WTC11 (cell line): Measurements from ENCODE around the gene ASTN2. TPM values are rescaled to one million over a fixed set of nuclear protein-coding genes. Genes with fewer than 3 reads are reported as not detected.

ENCODE experiments used
- ATAC-seq: fragments of 200-7000 bp; cut with Tn5 transposase; 2 replicates; pipeline ENCODE4 v1.10.0; 2021; ENCODE audit warnings: mild to moderate bottlenecking, moderate library complexity
- CTCF ChIA-PET: fragments of 300-600 bp; sonication (Branson Sonifier 250); formaldehyde crosslinking; loops from one replicate; lab custom pipeline; 2021; ENCODE audit warnings: antibody characterized with exemption; lab: Charles Lee
- POLR2A ChIA-PET: fragments of 350-600 bp; sonication (Branson Sonifier 250); formaldehyde crosslinking; loops from one replicate; lab custom pipeline; 2021; ENCODE audit warnings: antibody characterized with exemption; lab: Charles Lee
- DNase-seq: peaks from one replicate; pipeline ENCODE4 v3.0.0; 2021; ENCODE audit warnings: low spot score
- H3K27ac Mint-ChIP-seq: 2 replicates; pipeline ENCODE4 v1.8.0; 2021; ENCODE audit warnings: mixed read lengths
- H3K27me3 Mint-ChIP-seq: 2 replicates; pipeline ENCODE4 v1.8.0; 2021; ENCODE audit warnings: low read depth, mild to moderate bottlenecking, moderate library complexity, mixed read lengths
- H3K36me3 Mint-ChIP-seq: 2 replicates; pipeline ENCODE4 v1.8.0; 2021; ENCODE audit warnings: mixed read lengths
- H3K4me1 Mint-ChIP-seq: 2 replicates; pipeline ENCODE4 v1.8.0; 2022; ENCODE audit warnings: mixed read lengths
- H3K4me3 Mint-ChIP-seq: 2 replicates; pipeline ENCODE4 v1.8.0; 2021; ENCODE audit warnings: mild to moderate bottlenecking, moderate library complexity, mixed read lengths
- H3K9me3 Mint-ChIP-seq: 2 replicates; pipeline ENCODE4 v1.8.0; 2021; ENCODE audit warnings: mixed read lengths
- ATF1 ChIP-seq: sonication (generic); formaldehyde crosslinking; IDR thresholded peaks from 2 replicates; pipeline ENCODE4 v1.8.1; 2023; ENCODE audit warnings: mild to moderate bottlenecking, moderate library complexity, missing genetic modification reagents
- CBFB ChIP-seq: sonication (generic); formaldehyde crosslinking; IDR thresholded peaks from 2 replicates; pipeline ENCODE4 v1.8.1; 2022; ENCODE audit warnings: mild to moderate bottlenecking, low read depth, missing genetic modification reagents
- CTCF ChIP-seq: fragments of 200-600 bp; IDR thresholded peaks from 2 replicates; pipeline ENCODE4 v1.8.0; 2022; ENCODE audit warnings: antibody characterized with exemption
- E2F1 ChIP-seq: sonication (generic); formaldehyde crosslinking; IDR thresholded peaks from 2 replicates; pipeline ENCODE4 v1.8.0; 2022; ENCODE audit warnings: mild to moderate bottlenecking, missing genetic modification reagents
- E2F5 ChIP-seq: sonication (generic); formaldehyde crosslinking; IDR thresholded peaks from 2 replicates; pipeline ENCODE4 v1.8.1; 2022; ENCODE audit warnings: mild to moderate bottlenecking, moderate library complexity, missing genetic modification reagents
- ELF4 ChIP-seq: sonication (generic); formaldehyde crosslinking; IDR thresholded peaks from 2 replicates; pipeline ENCODE4 v1.8.1; 2022; ENCODE audit warnings: low read depth, mild to moderate bottlenecking, moderate library complexity, missing genetic modification reagents
- EMX1 ChIP-seq: fragments of 250-450 bp; sonication (Bioruptor Pico); IDR thresholded peaks from 2 replicates; pipeline ENCODE4 v1.8.0; 2021; ENCODE audit warnings: mild to moderate bottlenecking
- ERG ChIP-seq: fragments of 250-450 bp; sonication (Bioruptor Pico); IDR thresholded peaks from 2 replicates; pipeline ENCODE4 v1.8.0; 2021; ENCODE audit warnings: mild to moderate bottlenecking
- ETV6 ChIP-seq: sonication (generic); formaldehyde crosslinking; IDR thresholded peaks from 2 replicates; pipeline ENCODE4 v1.8.1; 2022; ENCODE audit warnings: mild to moderate bottlenecking, missing genetic modification reagents
- JUN ChIP-seq: sonication (generic); formaldehyde crosslinking; IDR thresholded peaks from 2 replicates; pipeline ENCODE4 v1.8.0; 2023; ENCODE audit warnings: mild to moderate bottlenecking, missing genetic modification reagents
- KAT7 ChIP-seq: sonication (generic); formaldehyde crosslinking; IDR thresholded peaks from 2 replicates; pipeline ENCODE4 v1.8.1; 2023; ENCODE audit warnings: missing genetic modification reagents, mild to moderate bottlenecking, borderline replicate concordance
- PRRX2 ChIP-seq: fragments of 250-450 bp; sonication (Bioruptor Pico); IDR thresholded peaks from 2 replicates; pipeline ENCODE4 v1.8.0; 2021; ENCODE audit warnings: mild to moderate bottlenecking
- RELA ChIP-seq: sonication (generic); formaldehyde crosslinking; IDR thresholded peaks from 2 replicates; pipeline ENCODE4 v1.8.1; 2022; ENCODE audit warnings: missing genetic modification reagents, mild to moderate bottlenecking, borderline replicate concordance
- SP1 ChIP-seq: sonication (generic); formaldehyde crosslinking; conservative IDR thresholded peaks from 2 replicates; pipeline ENCODE4 v1.8.1; 2022; ENCODE audit warnings: missing genetic modification reagents
- ZNF121 ChIP-seq: sonication (generic); formaldehyde crosslinking; IDR thresholded peaks from 2 replicates; pipeline ENCODE4 v1.8.0; 2023; ENCODE audit warnings: missing genetic modification reagents
- ZNF138 ChIP-seq: sonication (generic); formaldehyde crosslinking; conservative IDR thresholded peaks from 2 replicates; pipeline ENCODE4 v1.8.1; 2022; ENCODE audit warnings: mild to moderate bottlenecking, moderate library complexity, missing genetic modification reagents
- ZNF219 ChIP-seq: sonication (generic); formaldehyde crosslinking; IDR thresholded peaks from 2 replicates; pipeline ENCODE4 v1.8.0; 2023; ENCODE audit warnings: missing genetic modification reagents, mild to moderate bottlenecking, borderline replicate concordance
- ZNF263 ChIP-seq: sonication (generic); formaldehyde crosslinking; IDR thresholded peaks from 2 replicates; pipeline ENCODE4 v1.8.1; 2022; ENCODE audit warnings: low read depth, mild to moderate bottlenecking, moderate library complexity, missing genetic modification reagents
- ZNF425 ChIP-seq: fragments of 250-450 bp; sonication (Bioruptor Pico); conservative IDR thresholded peaks from 2 replicates; pipeline ENCODE4 v1.9.0; 2021; ENCODE audit warnings: mild to moderate bottlenecking
- total RNA-seq: library from RNA; stranded (reverse); gene quantifications from 3 replicates; pipeline ENCODE4 v1.2.3, GENCODE V29; 2021

ASTN2 gene
- total RNA-seq, 1 experiment from 2014 or later, result 16.2 TPM

GRCh38 chr9:116954731-116955130, 460.1 kb downstream of the ASTN2 start (continued):
- TF ChIP-seq ZNF263 (CRISPR knock-in tag) (no peak), ELF4 (CRISPR knock-in tag) (no peak), ZNF121 (CRISPR knock-in tag) (no peak)
- TF ChIP-seq, all 79 proteins: peak for 0

- POLR2A ChIA-PET, result no interaction called here
- CTCF ChIA-PET, result no interaction called here
These were observed 461.6 kb downstream of the ASTN2 start for GRCh38 chr9:116953271-116953670.

GRCh38 chr9:116952436-116952810, 462.4 kb downstream of the ASTN2 start:
- CTCF ChIA-PET, result no interaction called here
- ATAC-seq (no peak), DNase-seq (no peak)
- Mint-ChIP-seq H3K4me3 (no peak overlapping the region), H3K36me3 (no peaks in the 10 kb centered on the region), H3K9me3 (no peaks in the 10 kb centered on the region), H3K4me1 (peaks cover 6% of the 10 kb centered on the region), H3K27ac (no peak overlapping the region), H3K27me3 (no peaks in the 10 kb centered on the region)
- TF ChIP-seq ATF1 (CRISPR knock-in tag) (no peak), SP1 (CRISPR knock-in tag) (no peak), CBFB (CRISPR knock-in tag) (no peak), ETV6 (CRISPR knock-in tag) (no peak)
- POLR2A ChIA-PET, result no interaction called here

More at GRCh38 chr9:116953271-116953670, 461.6 kb downstream of the ASTN2 start:
- no peaks in the 10 kb centered on the region for H3K36me3 Mint-ChIP-seq
- H3K27ac Mint-ChIP-seq, result no peak overlapping the region
- H3K4me3 Mint-ChIP-seq, result no peak overlapping the region
- H3K27me3 Mint-ChIP-seq, result no peaks in the 10 kb centered on the region
- DNase-seq, result no peak
- no peaks in the 10 kb centered on the region for H3K9me3 Mint-ChIP-seq
- no peak for ATAC-seq
- TF ChIP-seq ZNF138 (no peak), EMX1 (CRISPR knock-in tag) (no peak)
- H3K4me1 Mint-ChIP-seq, result no peaks in the 10 kb centered on the region

GRCh38 chr9:116951588-116952435, 463.0 kb downstream of the ASTN2 start:
- Mint-ChIP-seq H3K9me3 (no peaks in the 10 kb centered on the region), H3K27me3 (no peaks in the 10 kb centered on the region), H3K36me3 (no peaks in the 10 kb centered on the region), H3K4me1 (peaks cover 12% of the 10 kb centered on the region), H3K4me3 (no peak overlapping the region), H3K27ac (no peak overlapping the region)
- ChIA-PET CTCF (no interaction called here), POLR2A (no interaction called here)
- DNase-seq, result no peak
- no peak for ATAC-seq
- TF ChIP-seq RELA (CRISPR knock-in tag), result no peak
- no peak for TF ChIP-seq JUN (CRISPR knock-in tag)
- TF ChIP-seq E2F1 (CRISPR knock-in tag), result no peak
- no peak for TF ChIP-seq CTCF
- no peak for TF ChIP-seq E2F5 (CRISPR knock-in tag)
- TF ChIP-seq SP1 (CRISPR knock-in tag), result no peak

GRCh38 chr9:116945817-116946216, 469.0 kb downstream of the ASTN2 start:
- DNase-seq, result no peak
- Mint-ChIP-seq H3K9me3 (no peaks in the 10 kb centered on the region), H3K4me3 (no peak overlapping the region), H3K36me3 (no peaks in the 10 kb centered on the region), H3K4me1 (peaks cover 34% of the 10 kb centered on the region), H3K27me3 (no peaks in the 10 kb centered on the region), H3K27ac (no peak overlapping the region)
- ChIA-PET CTCF (interaction anchor here (1.4 kb wide), 1 partner anchor 85 kb away, joined by 3 read pairs; no protein-coding TSS in a partner anchor), POLR2A (no interaction called here)
- no peak; the same call in 1 of the 2 replicates for ATAC-seq
- TF ChIP-seq ZNF219 (CRISPR knock-in tag) (no peak), KAT7 (CRISPR knock-in tag) (no peak), EMX1 (CRISPR knock-in tag) (no peak), ERG (CRISPR knock-in tag) (no peak), SP1 (CRISPR knock-in tag) (no peak), JUN (CRISPR knock-in tag) (no peak), ELF4 (CRISPR knock-in tag) (no peak), PRRX2 (no peak), ZNF425 (CRISPR knock-in tag) (no peak)
